T-helper 22 cell (primary cell): ENCODE measurements around the gene CDC6.

Source experiments
- DNase-seq: peaks from one replicate; pipeline ENCODE4 v3.0.0-alpha.2; 2020; ENCODE audit warnings: low read depth

Gene CDC6

DNA sequence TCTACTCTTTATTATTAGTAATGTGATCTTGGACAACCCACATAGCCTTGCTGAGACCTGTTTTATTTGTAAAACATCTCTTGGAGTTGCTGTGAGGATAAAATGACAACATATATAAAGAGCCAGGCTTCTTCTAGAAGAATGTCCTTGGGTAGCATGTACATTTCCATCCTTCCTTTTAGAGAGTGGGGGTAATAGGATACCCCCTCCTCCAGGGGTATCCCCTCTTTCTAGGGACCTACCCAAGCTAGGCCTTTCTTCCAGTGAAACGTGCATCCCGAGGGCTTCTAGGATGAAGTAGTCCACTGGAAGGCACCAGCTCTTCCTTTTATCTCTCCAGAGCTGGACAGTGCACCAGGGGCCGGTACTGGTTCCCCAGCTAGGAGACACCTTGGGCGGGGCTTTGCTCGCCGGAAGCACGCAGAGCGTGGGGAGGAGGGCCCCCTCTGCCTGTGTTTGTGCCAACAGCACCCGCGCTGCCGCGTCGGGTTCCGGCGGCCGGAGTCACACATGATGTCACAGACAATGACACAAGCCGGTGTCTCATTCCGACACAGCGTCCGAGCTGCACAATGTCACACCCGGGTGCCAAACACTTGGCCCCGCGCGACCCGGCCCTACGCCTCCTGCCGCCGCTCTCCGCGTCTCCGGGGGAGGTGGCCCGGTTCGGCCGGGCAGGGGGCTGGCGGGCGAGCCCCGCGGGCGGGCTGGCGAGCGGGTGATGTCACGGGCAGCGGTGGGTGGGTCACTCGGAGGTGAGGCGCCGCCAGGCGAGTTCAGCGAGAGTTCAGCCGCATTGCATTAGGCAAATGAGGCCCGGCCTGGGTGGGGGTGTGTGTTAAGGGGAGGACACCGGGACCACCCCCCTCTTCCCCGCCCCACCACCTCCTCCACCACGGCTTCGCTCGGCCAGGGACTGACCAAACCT, 53.5 kb downstream of the CDC6 start:
- DNase-seq = peak; percentile 88

DNA sequence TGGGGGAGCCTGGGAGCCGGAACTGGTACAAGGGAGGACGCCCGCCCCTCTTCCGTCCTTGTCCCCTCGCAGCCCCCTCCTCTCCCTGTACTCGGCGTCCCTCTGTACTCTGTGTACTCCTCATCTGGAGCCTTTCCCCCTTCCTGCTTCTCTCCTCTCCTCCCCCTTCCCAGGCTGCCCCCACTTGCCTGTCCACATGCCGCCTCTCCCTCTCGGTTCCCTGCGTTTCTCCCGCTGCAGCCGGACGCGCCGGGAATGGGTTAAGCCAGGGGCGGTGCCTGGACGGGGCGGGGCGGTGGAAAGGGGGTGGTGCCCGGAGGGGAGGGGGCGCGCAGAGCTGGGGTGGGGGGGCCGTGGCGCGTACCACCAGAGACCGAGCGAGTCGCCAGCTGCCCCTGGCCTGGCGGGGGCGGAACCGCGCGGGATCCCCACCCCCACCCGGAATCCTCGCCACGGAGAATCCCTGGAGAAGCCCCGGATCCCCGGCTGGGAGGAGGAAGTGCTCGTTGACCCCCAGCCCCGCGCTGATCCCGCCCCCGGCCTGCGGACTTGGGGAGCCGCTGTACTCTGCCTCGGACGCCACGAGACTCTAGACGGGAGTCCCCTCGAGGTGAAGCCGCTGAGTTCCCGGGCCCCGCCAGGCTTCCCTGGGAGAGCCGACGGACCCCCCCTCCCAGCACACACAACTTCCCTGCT, 54.3 kb downstream of the CDC6 start:
- DNase-seq = no peak

DNA sequence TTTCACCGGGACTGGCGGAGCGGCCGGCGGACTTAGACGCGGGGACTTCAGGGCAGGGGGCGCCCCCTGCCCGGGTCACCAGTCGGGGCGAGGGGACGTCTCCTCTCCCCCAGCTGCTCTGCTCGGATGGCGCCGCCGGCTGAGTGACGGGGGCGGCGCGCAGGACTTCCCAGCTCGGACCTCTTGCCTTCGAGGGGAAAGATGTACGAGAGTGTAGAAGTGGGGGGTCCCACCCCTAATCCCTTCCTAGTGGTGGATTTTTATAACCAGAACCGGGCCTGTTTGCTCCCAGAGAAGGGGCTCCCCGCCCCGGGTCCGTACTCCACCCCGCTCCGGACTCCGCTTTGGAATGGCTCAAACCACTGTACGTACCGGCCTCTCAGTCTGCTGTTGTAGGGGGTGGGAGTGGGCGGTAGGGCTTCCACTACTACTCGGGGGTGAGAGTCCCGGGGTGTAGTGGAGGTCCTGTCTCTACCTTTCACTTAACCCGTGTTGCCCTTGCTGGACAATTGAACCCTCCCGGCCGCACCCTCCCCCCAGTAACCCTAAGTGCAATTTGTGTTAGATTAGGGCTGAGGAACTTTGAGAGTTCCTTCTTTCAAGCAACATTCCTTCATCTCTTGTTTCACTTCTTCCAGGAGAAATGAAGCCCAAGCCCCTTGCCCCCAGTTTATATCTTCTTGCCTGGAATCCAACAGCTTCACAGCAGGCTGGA, 55.0 kb downstream of the CDC6 start:
- DNase-seq = no peak

DNA sequence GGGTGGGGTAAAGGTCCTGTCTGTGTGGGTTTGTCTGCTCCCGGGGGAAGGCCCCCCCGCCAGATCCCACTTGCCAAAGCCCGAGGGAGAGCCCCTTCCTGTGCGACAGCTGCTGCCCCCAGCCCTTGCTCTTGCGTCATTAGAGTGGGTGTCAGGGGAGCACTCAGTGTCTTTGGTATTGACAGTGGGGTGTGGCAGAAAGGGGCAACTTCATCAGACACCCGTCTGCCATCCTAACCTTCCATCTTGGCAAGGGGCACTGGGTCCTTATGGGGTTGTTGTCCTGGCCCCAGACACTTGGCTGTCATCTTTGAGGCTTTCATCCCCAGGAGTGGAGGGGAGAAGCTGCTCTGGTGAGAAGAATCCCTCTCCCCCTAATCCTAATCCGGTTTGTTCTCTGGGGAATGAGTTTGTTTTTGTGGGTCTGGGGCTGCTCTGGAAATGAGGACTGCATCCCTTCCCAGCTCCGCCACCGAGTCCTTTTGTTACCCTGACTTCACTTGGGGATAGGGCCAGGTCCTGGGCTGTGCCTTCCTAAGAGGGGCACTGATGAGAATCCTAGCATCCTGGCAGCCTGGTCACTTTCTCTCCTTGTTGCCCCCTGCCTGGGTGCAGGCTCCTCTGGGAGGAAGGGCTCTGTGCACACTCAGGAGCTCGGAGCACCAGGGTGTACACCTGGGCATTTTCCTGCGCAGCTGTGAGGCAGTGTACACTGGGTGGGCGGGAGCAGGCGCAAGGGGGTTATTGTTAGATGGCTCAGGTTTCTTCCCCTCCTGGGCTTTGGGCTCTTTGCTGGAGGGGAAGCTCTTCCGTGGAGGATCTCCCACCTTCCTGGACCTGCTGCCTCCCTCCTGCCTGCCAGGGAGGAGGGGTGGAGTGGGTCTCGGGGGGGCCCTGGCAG, 55.8 kb downstream of the CDC6 start:
- DNase-seq = no peak

DNA sequence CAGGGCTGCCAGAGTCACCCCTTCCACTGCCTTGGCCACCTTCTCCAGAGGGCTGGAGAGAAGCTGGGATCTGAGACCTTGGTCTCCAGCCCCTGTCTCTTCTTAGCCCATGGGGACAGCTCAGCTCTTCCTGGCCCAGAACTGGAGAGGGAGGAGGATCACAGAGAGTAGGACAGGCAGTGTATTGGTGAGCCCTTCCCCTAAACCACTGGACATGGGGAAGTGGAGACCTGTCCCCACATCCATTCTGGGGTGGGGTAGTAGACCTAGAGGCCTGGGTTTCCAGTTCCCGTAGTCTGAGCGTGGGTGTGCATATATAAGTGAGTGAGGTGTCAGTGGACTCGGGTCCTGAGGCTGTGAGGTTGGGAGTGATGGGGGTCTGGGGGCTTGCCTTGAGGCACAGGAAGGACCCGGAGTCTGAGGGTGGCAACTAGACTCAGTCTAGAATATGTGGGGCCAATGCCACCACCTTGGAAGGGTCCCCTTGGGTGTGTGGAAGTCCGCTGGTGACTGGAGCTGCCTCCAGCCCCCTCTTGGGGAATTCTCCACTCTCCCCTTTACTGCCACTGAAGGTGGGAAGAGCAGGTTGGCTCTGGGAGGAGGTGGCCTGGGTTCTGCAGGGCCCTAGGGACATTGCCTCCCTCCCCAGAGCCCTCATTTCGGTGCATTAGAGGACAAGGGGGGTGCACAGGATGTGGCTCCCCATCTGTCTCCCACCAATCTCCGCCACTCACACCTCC, 56.9 kb downstream of the CDC6 start:
- DNase-seq = no peak

DNA sequence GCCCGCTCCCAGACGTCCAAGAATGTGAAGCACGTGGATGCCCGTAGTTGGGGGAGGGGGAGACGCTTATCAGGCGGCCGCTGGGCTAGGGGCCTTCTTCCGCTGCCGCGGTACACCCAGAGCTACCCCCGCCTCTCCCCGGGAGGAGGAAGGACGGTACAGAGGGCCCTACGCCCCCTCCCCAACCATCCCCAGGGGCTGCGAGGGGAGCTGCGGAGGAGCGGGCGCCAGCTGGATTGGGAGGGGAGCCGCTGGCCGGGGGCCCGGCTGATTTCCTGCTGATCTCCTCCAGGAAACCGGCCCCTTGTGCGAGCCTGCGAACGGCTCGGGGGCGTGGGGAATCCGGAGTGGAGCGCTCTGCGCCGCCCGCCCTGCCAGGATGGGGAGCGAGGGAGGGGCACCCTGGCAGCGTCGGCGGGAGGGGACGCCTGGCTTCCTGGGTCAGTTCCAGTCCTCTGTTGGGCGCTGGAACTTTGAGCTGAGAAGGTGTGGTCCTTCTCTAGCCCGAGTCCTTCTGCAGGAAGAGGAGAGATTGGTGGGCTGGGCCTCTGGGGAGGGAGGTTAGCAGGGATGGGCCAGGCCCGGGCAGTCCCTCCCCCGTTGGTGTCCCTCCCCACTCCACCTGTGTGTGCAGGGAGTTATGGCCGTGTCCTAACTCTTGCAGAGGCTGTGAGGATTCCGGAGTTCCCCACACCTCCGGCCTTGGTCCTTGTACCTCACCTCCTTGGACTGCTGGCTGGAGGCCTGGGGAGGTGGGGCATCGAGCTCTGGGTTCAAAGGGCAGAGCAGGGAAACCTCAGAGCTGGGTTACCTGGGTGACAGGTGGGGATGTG, 57.7 kb downstream of the CDC6 start:
- DNase-seq = no peak

DNA sequence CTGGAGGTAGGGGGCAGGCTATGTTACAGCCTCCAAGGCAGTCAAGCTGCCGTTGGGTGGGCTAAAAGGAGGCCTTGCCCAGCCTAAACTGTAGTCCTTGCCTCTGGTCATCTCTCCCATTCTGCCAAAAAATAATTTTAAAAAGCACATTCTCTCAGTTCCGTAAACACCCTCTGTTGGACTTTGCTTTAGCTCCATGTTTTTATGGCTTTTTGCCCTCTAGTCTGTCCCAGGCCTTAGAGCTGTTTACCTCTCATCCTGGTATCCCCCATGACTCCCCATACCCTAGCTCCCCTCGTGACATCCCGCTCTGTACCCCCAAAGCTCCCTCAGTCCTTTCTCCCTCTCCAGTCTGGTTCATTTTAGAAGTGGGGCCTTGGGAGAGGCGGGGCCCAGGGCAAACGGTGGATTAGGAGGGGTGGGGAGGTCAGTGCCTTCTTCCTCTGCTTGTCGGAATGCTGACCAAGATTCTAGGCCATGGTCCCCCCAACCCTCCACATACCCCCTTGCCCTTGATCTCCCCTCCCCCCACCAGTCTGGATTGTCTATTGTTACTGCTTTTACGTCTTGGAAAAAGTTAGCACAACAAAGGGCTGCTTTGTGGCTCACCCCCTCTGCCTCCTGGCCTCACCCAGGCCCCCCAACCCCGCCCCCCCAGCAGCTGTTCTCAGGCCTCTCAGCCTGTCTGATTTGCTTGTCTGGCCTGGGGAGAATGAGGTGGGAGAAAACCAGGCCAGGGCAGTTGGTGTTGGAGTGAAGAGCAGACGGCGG, 58.5 kb downstream of the CDC6 start:
- DNase-seq = no peak

DNA sequence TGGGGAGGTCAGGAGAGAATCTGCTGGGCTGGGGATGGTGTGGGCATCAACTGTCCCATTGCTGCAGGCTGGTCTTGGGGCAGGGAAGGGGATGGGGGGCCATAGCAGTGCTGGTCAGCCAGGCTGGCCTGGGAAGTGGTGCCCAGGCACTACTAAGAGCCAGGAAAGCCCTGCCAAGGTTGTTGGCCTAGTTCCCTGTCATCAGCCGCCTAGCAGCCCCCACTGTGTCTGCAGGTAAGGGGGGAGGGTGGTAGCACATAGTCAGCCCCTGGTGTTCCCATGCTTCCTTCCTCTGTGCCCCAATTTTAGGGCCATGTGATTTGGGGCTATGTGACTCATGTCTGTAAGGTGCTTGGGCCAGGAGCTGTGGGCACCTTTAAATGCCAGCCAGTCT, 59.1 kb downstream of the CDC6 start:
- peak; percentile 54 for DNase-seq

DNA sequence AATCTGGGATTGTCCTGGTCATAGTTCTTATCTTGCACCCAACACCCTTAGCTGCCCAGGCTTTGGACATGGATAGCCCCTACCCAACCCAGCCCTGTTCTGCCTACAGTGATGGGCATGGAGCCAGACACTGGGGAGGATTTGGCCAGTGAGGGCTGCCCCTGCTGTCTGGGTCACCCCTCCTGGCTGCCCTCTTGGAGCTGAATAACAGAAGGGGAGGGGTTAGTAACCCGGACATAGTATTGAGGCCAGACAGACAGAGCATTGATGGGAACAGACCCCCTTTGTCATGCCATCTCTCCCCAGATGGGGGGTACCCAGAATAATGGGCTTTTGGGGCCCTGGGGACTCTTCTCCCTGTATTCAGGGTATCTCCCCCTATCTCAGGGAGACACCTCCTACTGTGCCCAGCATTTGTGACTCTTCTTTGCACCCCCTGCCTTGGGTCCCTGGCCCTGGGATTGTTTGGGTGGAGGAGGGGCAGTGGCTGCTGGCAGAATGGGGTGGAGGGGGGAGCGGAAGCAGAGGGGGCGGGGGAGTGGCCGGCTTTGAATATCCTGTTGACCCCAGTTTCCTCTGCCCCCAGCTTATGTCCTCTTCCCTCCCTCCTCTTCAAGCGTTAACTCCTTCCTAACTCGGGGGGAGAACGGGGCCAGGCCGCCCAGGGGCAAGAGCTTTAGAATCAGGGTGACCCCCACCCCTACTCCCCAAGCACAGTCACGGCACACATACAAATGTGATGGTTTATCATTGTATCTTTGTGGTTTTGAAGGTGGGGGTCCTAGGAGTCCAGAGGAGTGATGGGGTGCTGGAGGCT, 59.8 kb downstream of the CDC6 start:
- no peak for DNase-seq

DNA sequence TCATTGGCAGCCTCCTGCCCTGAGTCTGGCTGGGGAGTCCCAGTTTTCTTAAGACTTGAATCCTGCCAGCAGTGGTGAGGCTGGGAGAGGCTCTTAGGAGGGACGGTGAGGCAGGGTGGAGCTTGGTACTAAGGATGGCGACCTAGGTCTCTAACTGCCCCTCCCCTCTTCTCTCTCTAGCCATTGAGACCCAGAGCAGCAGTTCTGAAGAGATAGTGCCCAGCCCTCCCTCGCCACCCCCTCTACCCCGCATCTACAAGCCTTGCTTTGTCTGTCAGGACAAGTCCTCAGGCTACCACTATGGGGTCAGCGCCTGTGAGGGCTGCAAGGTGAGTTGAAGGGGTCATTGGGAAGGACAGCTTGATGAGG, 60.4 kb downstream of the CDC6 start:
- DNase-seq = no peak

DNA sequence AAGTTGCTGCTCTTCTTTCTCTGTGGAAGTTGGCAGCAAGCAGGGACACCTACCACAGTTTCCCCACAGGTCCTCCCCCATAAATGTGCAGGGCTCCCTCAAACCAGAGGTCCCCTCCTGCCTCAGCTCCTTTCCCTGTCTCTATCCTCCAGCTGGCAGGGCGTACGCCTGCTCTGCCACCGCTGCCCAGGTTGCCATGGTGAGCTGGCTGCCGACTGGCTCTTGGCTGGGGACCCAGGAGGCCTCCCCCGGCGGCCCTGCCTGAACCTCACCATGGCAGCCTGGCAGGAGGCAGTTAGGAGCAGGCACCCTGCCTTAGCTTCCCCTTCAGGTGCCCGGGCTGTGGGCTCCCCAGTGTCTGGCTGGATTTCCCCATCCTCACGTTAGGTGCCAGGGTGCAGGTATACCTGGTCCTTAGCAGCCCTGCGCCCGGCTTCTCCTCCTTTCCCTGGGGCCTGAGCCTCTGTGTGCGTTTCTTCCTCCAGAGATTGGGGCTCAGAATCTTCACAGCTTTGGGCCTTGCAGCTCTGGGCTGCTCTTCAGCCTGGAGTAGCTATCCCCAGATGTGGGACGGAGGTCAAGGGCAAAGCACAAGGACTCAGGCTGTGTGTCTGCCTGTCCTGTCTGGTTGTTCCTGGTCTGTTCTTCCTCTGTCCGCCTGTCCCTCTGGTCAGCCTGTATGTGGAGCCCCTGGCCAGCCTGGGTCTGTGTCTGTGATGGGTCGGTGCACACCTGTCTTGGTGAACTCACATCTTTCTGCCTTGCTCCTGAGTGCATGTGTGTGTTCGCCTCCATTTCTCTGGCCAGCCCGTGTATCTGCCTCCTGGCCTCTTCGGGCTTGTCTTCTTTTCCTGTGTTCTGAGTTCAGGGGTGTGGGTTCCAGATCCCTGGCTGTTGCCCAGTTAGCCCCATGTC, 61.1 kb downstream of the CDC6 start:
- no peak for DNase-seq

DNA sequence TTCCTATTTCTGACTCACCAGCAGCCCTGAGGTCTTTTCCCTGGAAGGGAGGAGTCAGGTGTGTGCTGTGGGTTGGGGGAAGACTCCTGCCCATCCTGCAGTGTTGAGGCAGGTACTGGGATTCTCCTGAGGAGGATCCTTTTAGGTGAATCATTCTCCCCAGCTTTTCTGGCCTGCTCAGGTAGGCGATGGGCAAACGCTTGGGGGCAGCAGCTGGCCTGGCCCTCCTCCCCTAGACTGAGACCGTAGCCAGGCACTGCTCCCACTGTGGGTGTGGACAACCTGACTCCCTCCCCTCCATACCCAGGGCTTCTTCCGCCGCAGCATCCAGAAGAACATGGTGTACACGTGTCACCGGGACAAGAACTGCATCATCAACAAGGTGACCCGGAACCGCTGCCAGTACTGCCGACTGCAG, 61.8 kb downstream of the CDC6 start:
- DNase-seq = no peak

DNA sequence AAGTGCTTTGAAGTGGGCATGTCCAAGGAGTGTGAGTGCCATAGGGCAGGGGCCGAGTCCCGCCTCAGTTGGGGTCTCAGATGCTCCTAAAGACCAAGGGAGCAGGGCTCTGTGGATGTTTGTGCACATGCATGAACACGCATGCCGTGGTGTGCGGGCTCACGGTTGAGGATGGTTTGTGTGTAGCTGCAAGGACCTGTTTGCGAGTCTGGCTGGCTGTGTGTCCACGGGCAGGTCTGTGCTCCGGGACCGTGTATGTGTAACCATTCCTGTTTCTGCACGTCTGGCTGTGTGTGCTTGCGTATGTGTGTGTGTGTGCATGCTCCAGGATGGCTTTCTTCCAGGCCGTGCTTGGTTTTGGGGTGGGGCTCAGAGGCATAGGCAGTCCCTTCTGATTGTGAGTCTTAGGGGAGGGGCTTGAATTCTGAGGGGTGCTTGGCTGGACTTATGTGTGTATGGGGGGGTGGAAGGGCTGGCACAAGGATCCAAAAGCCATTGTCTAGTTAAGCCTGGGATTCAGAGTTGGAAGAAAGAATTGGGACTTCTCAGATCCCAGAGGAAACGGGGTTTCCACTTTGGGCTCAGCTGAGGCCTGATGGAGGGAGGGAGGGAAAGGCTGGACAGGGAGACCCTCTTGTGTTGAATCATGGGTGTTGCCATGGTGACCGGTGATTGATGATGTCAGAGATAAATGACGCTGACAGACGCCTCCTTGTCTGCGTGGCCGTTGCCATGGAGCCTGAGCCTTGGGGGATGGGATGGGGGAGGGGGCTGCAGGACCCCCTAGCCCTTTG, 62.4 kb downstream of the CDC6 start:
- no peak for DNase-seq

DNA sequence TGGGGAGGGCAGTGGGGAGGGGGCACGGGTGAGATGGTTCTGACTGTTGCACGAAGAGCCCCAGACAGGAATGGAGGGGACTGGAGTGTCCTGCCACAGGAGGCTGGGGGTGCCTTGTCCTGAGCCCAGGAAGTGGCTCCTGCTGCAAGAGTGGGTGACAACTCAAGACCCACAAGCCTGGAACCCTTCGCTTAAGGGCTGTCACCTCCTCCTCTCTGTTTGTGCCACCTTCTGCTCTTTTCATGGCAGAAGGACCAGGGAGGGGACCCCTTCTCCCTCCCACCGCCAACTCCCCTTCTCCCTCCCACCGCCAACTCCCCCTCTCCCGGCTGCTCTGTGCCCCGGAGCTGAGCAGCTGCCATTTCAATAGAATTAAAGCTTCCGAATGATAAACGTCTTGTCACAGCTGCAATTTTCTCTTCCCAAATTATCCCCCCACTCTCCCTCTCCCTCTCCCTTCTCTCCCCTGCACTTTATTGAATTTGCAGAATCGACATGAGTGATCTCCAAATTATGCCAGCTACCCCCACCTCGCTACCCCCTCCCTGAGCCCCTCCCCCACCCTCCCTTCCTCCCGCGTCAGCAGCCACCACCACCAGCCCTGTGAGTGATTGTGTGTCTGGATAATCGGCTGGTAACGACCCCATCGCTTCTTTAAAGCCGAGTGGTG, 63.1 kb downstream of the CDC6 start:
- DNase-seq = no peak

DNA sequence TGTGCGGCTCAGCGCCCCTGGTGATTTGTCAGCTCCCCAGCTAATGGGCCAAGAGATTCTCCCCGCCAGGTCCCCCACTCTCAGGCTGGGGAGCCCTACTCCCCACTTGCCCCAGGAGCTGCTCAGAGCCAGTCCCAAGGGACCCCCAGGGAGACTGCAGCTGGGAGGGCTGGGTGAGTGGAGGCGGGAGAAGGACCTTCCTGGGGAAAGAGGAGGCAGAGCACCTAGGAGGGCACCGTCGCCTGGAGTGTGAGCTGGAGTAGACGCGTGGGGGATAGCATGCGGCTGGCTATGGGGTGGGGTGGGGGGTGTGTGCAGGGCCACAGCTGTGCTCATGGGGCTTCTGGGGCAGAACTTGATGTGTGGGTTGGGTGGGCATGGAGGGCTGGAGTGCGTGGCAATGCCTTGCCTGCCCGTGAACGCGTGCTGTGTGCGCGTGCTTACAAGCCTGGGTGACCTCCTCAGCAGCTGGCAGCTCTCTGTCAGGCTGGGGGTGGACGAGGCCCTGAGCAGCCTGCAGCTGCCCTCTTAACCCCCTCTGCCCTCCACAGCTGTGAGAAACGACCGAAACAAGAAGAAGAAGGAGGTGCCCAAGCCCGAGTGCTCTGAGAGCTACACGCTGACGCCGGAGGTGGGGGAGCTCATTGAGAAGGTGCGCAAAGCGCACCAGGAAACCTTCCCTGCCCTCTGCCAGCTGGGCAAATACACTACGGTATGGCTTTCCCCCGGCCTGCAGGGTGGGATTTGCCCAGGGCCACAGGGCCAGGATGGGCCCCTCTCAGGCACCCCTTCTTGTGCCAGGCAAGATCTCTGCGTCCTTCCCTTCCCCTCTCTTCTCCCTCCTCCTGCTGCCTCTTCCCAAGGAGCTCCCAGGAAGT, 63.9 kb downstream of the CDC6 start:
- no peak for DNase-seq
